Activated T-cell treated with anti-CD3 and anti-CD28 coated beads, Interleukin-2, amount 50 U/mL, for 24 hours (primary cell): ENCODE results near the gene XRN1.

ENCODE experiments used
- DNase-seq: peaks from one replicate; pipeline ENCODE4 v3.0.0-alpha.2; 2020
- H3K27ac Mint-ChIP-seq: 2 replicates; pipeline ENCODE4 v1.8.0; 2020; ENCODE audit warnings: mild to moderate bottlenecking, mixed read lengths
- H3K27me3 Mint-ChIP-seq: 2 replicates; pipeline ENCODE4 v1.8.0; 2020; ENCODE audit warnings: mixed read lengths
- H3K36me3 Mint-ChIP-seq: 2 replicates; pipeline ENCODE4 v1.8.0; 2020; ENCODE audit warnings: low read depth, mixed read lengths
- H3K4me1 Mint-ChIP-seq: 2 replicates; pipeline ENCODE4 v1.8.0; 2020; ENCODE audit warnings: low read depth, mixed read lengths
- H3K4me3 Mint-ChIP-seq: 2 replicates; pipeline ENCODE4 v1.8.0; 2020; ENCODE audit warnings: mild to moderate bottlenecking, moderate library complexity, mixed read lengths
- H3K9me3 Mint-ChIP-seq: 2 replicates; pipeline ENCODE4 v1.8.0; 2020; ENCODE audit warnings: mixed read lengths

The XRN1 gene, protein sequence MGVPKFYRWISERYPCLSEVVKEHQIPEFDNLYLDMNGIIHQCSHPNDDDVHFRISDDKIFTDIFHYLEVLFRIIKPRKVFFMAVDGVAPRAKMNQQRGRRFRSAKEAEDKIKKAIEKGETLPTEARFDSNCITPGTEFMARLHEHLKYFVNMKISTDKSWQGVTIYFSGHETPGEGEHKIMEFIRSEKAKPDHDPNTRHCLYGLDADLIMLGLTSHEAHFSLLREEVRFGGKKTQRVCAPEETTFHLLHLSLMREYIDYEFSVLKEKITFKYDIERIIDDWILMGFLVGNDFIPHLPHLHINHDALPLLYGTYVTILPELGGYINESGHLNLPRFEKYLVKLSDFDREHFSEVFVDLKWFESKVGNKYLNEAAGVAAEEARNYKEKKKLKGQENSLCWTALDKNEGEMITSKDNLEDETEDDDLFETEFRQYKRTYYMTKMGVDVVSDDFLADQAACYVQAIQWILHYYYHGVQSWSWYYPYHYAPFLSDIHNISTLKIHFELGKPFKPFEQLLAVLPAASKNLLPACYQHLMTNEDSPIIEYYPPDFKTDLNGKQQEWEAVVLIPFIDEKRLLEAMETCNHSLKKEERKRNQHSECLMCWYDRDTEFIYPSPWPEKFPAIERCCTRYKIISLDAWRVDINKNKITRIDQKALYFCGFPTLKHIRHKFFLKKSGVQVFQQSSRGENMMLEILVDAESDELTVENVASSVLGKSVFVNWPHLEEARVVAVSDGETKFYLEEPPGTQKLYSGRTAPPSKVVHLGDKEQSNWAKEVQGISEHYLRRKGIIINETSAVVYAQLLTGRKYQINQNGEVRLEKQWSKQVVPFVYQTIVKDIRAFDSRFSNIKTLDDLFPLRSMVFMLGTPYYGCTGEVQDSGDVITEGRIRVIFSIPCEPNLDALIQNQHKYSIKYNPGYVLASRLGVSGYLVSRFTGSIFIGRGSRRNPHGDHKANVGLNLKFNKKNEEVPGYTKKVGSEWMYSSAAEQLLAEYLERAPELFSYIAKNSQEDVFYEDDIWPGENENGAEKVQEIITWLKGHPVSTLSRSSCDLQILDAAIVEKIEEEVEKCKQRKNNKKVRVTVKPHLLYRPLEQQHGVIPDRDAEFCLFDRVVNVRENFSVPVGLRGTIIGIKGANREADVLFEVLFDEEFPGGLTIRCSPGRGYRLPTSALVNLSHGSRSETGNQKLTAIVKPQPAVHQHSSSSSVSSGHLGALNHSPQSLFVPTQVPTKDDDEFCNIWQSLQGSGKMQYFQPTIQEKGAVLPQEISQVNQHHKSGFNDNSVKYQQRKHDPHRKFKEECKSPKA (N-terminal part only)

DNA sequence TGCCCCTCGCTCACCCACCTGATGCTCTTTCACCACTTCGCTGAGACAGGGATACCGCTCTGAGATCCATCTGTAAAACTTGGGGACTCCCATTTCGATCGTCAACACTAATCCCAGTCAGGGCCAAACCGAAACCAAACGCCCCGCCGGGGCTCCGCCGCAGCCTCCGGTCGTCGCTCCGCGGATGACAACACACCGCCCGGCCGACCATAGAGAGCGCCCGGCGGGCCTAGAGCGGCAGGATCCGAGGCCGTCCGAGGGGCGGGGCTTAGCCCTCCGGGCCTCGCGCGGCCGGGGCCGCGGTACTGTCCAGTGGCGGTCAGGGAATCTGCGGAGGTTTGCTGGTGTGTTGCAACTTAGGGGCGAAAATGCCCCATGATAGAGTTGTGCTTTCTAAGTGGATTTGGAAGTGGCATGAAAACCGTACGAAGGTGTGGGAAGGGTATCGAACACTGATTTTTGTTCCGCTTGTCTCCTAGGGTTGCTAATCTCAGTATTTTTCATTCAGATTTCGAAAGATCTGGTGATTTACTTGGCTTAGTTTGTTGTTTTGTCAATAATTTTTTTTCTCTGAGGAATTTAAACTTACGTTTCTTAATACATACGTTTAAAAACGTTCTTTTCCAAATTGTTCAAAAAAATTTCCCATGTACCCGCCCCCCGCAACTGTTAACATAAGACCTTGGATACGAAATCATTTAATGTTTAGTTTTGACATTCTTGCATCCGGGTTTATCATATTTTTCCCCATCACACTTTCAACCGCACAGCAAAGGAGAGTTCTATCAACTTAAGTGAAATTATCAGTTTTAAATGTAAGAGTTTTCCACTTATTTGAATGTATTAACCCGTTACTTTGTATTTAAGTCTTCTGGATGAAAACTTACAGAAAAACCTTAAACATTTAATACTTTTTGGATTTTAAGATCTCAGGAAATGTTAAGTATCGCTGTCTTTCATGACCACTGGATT lies at the start of gene XRN1:
XRN1 (minus strand) TSS at position 186 of the 972 bp plus-strand sequence; CDS start at position 93, 93 bp downstream.
- DNase-seq, result peak; percentile 97
- peak within 1 kb of the TSS; percentile 100 for H3K27ac Mint-ChIP-seq
- H3K9me3 Mint-ChIP-seq, result no peaks in the 10 kb centered on the region
- no peaks in the 10 kb centered on the region for H3K27me3 Mint-ChIP-seq
- peaks cover 77% of the 10 kb centered on the region for H3K36me3 Mint-ChIP-seq
- H3K4me3 Mint-ChIP-seq, result peak within 1 kb of the TSS; percentile 100
- H3K4me1 Mint-ChIP-seq, result peaks cover 40% of the 10 kb centered on the region

DNA sequence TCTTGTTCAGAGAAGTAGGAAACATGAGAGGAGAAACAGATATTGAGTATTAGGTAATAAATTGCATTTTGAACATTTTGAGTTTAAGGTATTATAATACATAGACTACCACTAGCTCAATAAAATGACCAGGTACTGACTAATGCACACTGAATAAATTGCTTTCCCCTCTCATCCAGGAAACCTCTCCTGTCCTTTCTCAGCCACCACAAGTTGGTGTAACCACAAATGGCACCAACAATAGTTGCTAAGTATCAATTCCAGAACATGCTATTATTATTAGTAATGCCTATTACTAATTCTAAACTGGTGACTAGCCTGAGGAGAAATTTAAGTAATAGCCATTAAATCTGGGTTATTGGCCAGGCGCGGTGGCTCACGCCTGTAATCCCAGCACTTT lies 47.3 kb upstream of the XRN1 start:
- Mint-ChIP-seq H3K27ac (no peak overlapping the region), H3K36me3 (peaks cover 86% of the 10 kb centered on the region), H3K4me3 (no peak overlapping the region), H3K9me3 (no peaks in the 10 kb centered on the region), H3K4me1 (peaks cover 7% of the 10 kb centered on the region), H3K27me3 (no peaks in the 10 kb centered on the region)
- no peak for DNase-seq

DNA sequence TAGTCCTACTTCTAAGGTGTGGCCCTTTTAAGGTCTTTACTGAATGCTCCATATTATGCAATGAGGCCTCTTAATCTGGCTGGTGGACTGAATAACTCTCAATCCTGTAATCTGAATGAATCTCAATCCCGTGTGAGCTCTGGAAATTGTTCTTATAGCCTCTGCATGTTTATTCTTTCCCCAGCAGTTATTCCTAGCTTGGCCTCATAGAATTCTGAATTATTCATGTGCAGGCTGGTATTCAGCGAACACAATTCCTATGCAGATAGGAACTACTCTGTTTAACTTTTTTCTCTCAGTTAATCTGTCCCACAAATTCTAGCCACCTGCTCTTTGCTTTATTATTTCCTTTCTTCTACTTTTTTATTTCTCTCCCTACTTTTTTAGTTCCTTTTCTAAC lies 44.3 kb upstream of the XRN1 start:
- no peak for DNase-seq
- no peak overlapping the region for H3K27ac Mint-ChIP-seq
- no peak overlapping the region for H3K4me3 Mint-ChIP-seq
- H3K27me3 Mint-ChIP-seq, result no peaks in the 10 kb centered on the region
- H3K4me1 Mint-ChIP-seq, result no peaks in the 10 kb centered on the region
- no peaks in the 10 kb centered on the region for H3K9me3 Mint-ChIP-seq
- peaks cover 93% of the 10 kb centered on the region for H3K36me3 Mint-ChIP-seq

DNA sequence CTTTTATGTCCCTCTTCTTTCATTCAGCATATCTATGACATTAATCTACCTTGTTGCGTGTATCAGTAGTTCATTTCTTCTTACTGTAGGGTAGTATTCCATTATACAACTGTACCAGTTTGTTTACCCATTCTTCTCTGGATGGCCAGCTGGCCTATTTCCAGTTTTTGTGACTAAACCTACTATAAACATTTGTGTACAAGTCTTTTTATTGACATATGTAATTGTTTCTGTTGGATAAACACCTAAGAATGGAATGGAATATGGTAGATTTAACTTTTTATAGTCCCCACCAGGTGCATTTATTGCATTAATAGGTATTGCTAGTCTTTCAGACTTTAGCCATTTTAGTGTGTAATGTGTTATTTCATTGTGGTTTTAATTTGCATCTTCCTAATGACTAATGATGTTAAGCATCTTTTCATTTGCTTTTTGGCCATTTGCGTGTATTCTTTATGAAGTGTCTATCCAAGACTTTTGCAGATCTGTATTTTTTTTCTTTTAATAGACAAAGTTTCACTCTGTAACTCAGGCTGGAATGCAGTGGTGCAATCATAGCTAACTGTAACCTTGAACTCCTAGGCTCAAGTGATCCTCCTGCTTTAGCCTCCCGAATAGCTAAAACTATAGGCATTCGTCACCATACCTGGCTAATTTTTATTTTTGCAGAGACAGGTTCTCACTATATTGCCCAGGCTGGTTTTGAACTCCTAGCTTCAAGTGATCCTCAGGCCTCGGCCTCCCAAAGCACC lies 41.9 kb upstream of the XRN1 start:
- Mint-ChIP-seq H3K27ac (no peak overlapping the region), H3K4me1 (peaks cover 4% of the 10 kb centered on the region), H3K36me3 (peaks cover 91% of the 10 kb centered on the region), H3K9me3 (no peaks in the 10 kb centered on the region), H3K27me3 (no peaks in the 10 kb centered on the region), H3K4me3 (no peak overlapping the region)
- no peak for DNase-seq

DNA sequence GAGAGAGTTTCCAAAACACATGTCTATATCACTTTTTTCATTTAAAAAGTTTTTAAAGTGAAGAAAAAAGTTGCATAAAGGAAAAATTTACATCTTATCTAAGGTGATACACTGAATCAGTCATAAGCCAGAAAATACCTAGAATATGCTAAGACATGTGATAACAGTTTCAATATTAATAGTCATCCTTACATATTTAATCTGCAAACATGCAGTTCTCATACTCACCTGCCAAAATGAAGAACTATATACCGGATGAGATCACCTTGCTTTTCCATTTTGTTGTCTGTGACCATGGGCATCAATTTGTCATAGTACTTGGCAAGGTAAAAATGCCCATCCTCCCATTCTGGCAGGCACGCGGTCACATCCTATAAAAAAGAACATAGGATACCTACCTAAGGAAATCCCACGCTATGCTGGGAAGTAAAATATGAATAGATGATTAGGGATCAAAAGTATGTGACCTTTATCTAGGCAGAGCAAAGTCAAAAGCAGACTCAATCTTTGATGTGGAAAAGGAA lies 37.1 kb upstream of the XRN1 start:
- Mint-ChIP-seq H3K27me3 (no peaks in the 10 kb centered on the region), H3K36me3 (peaks cover 92% of the 10 kb centered on the region), H3K27ac (no peak overlapping the region), H3K4me1 (peaks cover 6% of the 10 kb centered on the region), H3K4me3 (no peak overlapping the region), H3K9me3 (peaks cover 7% of the 10 kb centered on the region)
- no peak for DNase-seq

DNA sequence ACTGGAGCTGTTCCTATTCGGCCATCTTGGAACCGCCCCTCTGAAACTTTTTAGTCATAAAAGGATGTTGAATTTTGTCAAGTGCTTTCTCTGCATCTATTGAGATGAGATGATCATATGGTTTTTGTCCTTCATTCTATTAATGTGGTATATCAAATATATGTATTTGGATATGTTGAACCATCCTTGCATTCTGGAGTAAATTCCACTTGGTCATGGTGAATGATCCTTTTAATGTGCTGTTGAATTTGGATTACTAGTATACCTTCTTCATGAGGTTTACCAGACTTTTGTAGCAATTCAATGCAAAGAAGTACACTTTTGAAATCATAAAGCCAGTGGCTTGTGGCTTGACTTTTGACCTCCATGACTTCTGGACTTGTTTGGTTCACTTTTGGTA lies 33.4 kb upstream of the XRN1 start:
- Mint-ChIP-seq H3K27ac (no peak overlapping the region), H3K4me1 (peaks cover 6% of the 10 kb centered on the region), H3K27me3 (no peaks in the 10 kb centered on the region), H3K4me3 (no peak overlapping the region), H3K9me3 (peaks cover 17% of the 10 kb centered on the region), H3K36me3 (peaks cover 78% of the 10 kb centered on the region)
- no peak for DNase-seq

DNA sequence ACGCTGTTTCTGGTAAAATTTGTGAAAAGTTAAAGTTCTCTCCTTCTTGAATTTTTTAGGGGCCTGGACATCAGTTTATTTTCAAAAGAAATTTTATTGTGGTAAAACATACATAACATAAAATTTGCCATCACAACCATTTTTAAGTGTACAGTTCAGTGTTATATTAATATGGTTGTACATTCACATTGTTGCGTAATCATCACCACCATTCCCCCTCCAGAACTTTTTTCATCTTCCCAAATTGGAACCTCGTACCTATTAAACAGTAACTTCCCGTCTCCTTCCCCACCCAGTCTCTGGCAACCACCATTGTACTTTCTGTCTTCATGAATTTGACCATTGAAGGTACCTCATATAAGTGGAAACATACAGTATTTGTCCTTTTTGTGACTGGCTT lies 23.0 kb upstream of the XRN1 start:
- Mint-ChIP-seq H3K4me3 (no peak overlapping the region), H3K9me3 (no peaks in the 10 kb centered on the region), H3K36me3 (peaks cover 60% of the 10 kb centered on the region), H3K27me3 (no peaks in the 10 kb centered on the region), H3K4me1 (no peaks in the 10 kb centered on the region), H3K27ac (no peak overlapping the region)
- DNase-seq, result no peak

DNA sequence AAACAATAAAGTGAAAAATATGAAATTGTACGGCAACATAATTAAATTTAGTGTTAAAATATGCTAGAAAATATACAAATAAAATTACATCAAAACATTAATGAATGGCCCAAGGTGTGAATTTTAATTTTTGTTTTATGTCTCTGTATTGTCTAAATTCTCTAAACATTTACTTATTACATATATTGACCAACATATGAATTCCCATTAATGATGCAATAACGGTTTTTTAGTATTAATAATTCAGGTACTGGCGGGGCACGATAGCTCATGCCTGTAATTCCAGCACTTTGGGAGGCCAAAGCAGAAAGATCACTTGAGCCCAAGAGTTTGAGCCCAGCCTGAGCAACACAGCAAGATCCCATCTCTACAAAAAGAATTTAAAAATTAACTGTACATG lies 20.6 kb upstream of the XRN1 start:
- Mint-ChIP-seq H3K27me3 (no peaks in the 10 kb centered on the region), H3K9me3 (no peaks in the 10 kb centered on the region), H3K27ac (no peak overlapping the region), H3K36me3 (peaks cover 63% of the 10 kb centered on the region), H3K4me1 (no peaks in the 10 kb centered on the region), H3K4me3 (no peak overlapping the region)
- no peak for DNase-seq

DNA sequence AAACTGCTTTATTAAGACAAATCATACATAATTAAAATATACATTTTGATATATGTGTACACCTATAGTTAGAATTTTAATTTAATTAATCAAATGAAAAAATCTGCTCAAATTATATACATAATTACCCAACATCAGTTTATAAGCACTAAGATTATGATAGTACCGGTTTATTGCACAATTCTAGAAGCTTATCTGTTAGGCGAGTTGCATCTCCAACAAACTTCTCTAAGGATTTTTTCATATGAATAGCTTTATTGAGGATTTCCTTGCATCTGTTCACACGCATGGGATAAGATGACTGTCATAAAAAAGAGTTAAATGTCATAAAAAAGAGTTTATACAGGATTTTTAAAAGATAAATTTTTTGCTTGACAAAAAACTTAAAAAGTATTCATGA lies 19.9 kb upstream of the XRN1 start:
- H3K4me3 Mint-ChIP-seq, result no peak overlapping the region
- DNase-seq, result no peak
- H3K9me3 Mint-ChIP-seq, result no peaks in the 10 kb centered on the region
- H3K27me3 Mint-ChIP-seq, result no peaks in the 10 kb centered on the region
- no peak overlapping the region for H3K27ac Mint-ChIP-seq
- H3K36me3 Mint-ChIP-seq, result peaks cover 63% of the 10 kb centered on the region
- H3K4me1 Mint-ChIP-seq, result no peaks in the 10 kb centered on the region

DNA sequence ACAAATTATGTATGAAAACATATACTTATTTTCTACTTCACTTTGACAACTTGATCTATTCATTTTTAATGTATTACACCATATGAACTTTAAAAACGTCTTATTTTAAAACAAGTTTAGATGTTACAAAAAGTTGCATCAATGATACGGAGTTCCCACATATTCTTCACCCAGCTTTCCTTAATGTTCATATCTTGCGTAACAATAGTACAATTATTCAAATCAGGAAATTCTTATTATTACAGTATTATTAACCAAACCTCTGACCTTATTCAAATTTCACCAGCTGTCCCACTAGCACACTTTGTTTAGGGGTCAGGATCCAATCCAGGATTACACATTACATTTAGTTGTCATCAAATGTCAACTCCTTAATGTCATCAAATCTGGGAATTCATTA lies 12.9 kb upstream of the XRN1 start:
- peaks cover 79% of the 10 kb centered on the region for H3K36me3 Mint-ChIP-seq
- H3K4me1 Mint-ChIP-seq, result no peaks in the 10 kb centered on the region
- H3K27ac Mint-ChIP-seq, result no peak overlapping the region
- no peaks in the 10 kb centered on the region for H3K9me3 Mint-ChIP-seq
- no peaks in the 10 kb centered on the region for H3K27me3 Mint-ChIP-seq
- DNase-seq, result no peak
- no peak overlapping the region for H3K4me3 Mint-ChIP-seq

DNA sequence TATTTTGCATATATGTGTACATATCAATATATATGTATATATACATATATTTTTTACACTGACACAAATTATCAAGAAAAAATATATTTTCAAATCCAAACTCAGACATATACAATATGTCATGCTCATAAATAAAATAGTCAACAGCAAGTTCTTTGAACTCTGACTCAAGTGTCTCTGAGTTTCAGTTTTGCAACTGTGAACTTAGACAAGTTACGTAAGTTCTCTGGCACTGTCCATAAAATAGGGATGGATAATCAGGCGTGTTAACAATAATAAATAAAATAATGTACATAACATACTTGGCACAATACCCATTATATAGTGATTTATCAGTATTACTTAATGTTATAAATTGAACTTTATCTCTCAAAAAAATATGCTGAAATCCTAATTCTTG lies 12.1 kb upstream of the XRN1 start:
- DNase-seq, result no peak
- no peaks in the 10 kb centered on the region for H3K4me1 Mint-ChIP-seq
- peaks cover 78% of the 10 kb centered on the region for H3K36me3 Mint-ChIP-seq
- H3K27ac Mint-ChIP-seq, result no peak overlapping the region
- no peaks in the 10 kb centered on the region for H3K27me3 Mint-ChIP-seq
- no peaks in the 10 kb centered on the region for H3K9me3 Mint-ChIP-seq
- no peak overlapping the region for H3K4me3 Mint-ChIP-seq

DNA sequence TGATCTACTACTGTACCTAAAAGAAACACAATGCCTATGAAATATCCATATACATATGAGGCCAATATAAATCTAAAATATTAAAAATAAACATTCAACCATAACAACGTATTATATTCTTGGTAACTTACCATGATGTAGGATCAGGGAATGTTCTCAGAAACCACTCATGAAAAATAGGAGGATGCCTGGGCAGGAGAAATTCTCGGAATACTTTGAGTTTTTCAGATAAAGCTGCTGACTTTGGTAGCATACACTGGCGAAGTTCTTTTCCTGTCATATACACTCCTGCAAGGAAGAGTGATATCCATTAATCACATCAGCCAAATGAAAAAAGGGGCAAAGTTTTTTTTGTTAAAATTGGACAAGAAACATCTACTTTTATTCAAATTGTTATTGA lies 11.3 kb upstream of the XRN1 start:
- Mint-ChIP-seq H3K27me3 (no peaks in the 10 kb centered on the region), H3K4me3 (no peak overlapping the region), H3K27ac (no peak overlapping the region), H3K9me3 (no peaks in the 10 kb centered on the region), H3K4me1 (no peaks in the 10 kb centered on the region), H3K36me3 (peaks cover 77% of the 10 kb centered on the region)
- no peak for DNase-seq

DNA sequence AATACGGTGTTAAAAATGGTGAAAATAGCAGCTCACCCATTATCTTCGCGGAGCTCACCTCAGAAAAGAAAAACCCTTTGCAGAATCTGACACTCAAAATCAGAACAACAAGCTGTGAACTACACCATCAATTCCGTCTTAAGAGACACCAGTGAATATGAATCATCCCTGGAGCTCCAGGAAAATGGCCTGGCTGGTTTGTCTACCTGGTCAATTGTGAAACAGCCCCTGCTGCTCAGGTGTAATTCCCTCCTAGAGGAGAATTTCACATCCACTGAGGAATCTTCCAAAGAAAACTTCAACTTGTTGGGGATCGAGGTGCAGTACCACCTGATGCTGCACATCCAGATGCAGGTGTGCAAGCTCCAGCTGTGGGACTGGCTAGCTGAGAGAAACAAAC lies 3.0 kb upstream of the XRN1 start:
- no peak for DNase-seq
- Mint-ChIP-seq H3K27me3 (no peaks in the 10 kb centered on the region), H3K36me3 (peaks cover 87% of the 10 kb centered on the region), H3K4me1 (peaks cover 14% of the 10 kb centered on the region), H3K4me3 (no peak overlapping the region), H3K9me3 (no peaks in the 10 kb centered on the region), H3K27ac (no peak overlapping the region)
